K562 (cell line): Measurements from ENCODE around the gene KLHDC10. TPM values are rescaled to one million over a fixed set of nuclear protein-coding genes. Genes with fewer than 3 reads are reported as not detected.

Experiments used
- BRF1 ChIP-seq: IDR thresholded peaks from 3 replicates; pipeline ENCODE4 v1.6.1; 2011; ENCODE audit warnings: borderline replicate concordance, mild to moderate bottlenecking; ENCODE audit not compliant: insufficient read length; ENCODE audit errors: extremely low read depth
- CHD1 ChIP-seq: fragments of 200-600 bp; sonication (generic); IDR thresholded peaks from one replicate; pipeline ENCODE4 v1.6.1; 2012; ENCODE audit warnings: mild to moderate bottlenecking, moderate library complexity, low read length, inconsistent platforms
- CREM ChIP-seq: IDR thresholded peaks from 2 replicates; pipeline ENCODE4 v1.6.1; 2014; ENCODE audit warnings: antibody characterized with exemption, low read depth
- DMBX1 ChIP-seq: fragments of 250-450 bp; sonication (Bioruptor Pico); IDR thresholded peaks from 2 replicates; pipeline ENCODE4 v1.8.0; 2022; ENCODE audit warnings: inconsistent platforms, mild to moderate bottlenecking, moderate library complexity, borderline replicate concordance
- ESRRA ChIP-seq: fragments of 450-650 bp; IDR thresholded peaks from 2 replicates; pipeline ENCODE4 v1.6.1; 2014; ENCODE audit warnings: low read depth, mild to moderate bottlenecking, moderate library complexity, borderline replicate concordance
- GATAD2A ChIP-seq: fragments of 450-650 bp; IDR thresholded peaks from 2 replicates; pipeline ENCODE4 v1.6.1; 2017
- HNRNPK ChIP-seq: fragments of 200-400 bp; formaldehyde crosslinking; IDR thresholded peaks from one replicate; pipeline ENCODE4 v1.6.1; 2018; ENCODE audit warnings: mild to moderate bottlenecking, low read depth, low read length; ENCODE audit not compliant: poor library complexity, severe bottlenecking
- HNRNPL ChIP-seq: fragments of 200-400 bp; formaldehyde crosslinking; IDR thresholded peaks from 2 replicates; pipeline ENCODE4 v1.6.1; 2017; ENCODE audit warnings: low read depth, mild to moderate bottlenecking, low read length
- JUNB ChIP-seq: fragments of 450-650 bp; formaldehyde crosslinking; conservative IDR thresholded peaks from 2 replicates; pipeline ENCODE4 v1.4.0; 2020; ENCODE audit warnings: mild to moderate bottlenecking
- KDM1A ChIP-seq, 2 experiments: fragments of 450-650 bp; IDR thresholded peaks; 2 replicates each; pipeline ENCODE4 v1.6.1; 2016; ENCODE audit warnings: mild to moderate bottlenecking in 2 of 2
- LEF1 ChIP-seq: fragments of 450-650 bp; IDR thresholded peaks from 2 replicates; pipeline ENCODE4 v1.6.1; 2016; ENCODE audit warnings: mild to moderate bottlenecking
- NFIX ChIP-seq: fragments of 250-450 bp; sonication (Bioruptor Pico); IDR thresholded peaks from 2 replicates; pipeline ENCODE4 v1.4.0; 2020; ENCODE audit warnings: low read depth, mild to moderate bottlenecking, moderate library complexity
- NONO ChIP-seq, 2 experiments: fragments of 200-400 bp in 1 of 2; fragments of 450-650 bp in 1 of 2; formaldehyde crosslinking in 1 of 2; IDR thresholded peaks; 2 replicates each; pipeline ENCODE4 v1.6.1; 2017; ENCODE audit warnings: low read depth in 2 of 2, mild to moderate bottlenecking in 2 of 2, moderate library complexity in 2 of 2, low read length in 1 of 2
- NR2C1 ChIP-seq, 2 experiments: fragments of 450-650 bp; IDR thresholded peaks; 2 replicates each; pipeline ENCODE4 v1.6.1; 2017; ENCODE audit warnings: mild to moderate bottlenecking in 2 of 2, antibody characterized with exemption in 1 of 2, inconsistent platforms in 1 of 2, missing compliant biosample characterization in 1 of 2, missing genetic modification characterization in 1 of 2
- PCBP2 ChIP-seq: fragments of 200-400 bp; formaldehyde crosslinking; IDR thresholded peaks from 2 replicates; pipeline ENCODE4 v1.6.1; 2018; ENCODE audit warnings: low read length, low read depth, mild to moderate bottlenecking, moderate library complexity; ENCODE audit not compliant: poor library complexity, severe bottlenecking
- POLR3A ChIP-seq: IDR thresholded peaks from 2 replicates; pipeline ENCODE4 v1.6.1; 2011; ENCODE audit warnings: borderline replicate concordance, mild to moderate bottlenecking, moderate library complexity; ENCODE audit not compliant: insufficient read length, insufficient read depth; ENCODE audit errors: extremely low read depth
- RBM22 ChIP-seq: fragments of 200-400 bp; formaldehyde crosslinking; IDR thresholded peaks from 2 replicates; pipeline ENCODE4 v1.6.1; 2018; ENCODE audit warnings: low read length, low read depth; ENCODE audit not compliant: poor library complexity, severe bottlenecking
- RBM39 ChIP-seq: fragments of 200-400 bp; formaldehyde crosslinking; optimal IDR thresholded peaks from 2 replicates; pipeline ENCODE3; 2018; ENCODE audit warnings: low read depth, low read length
- SMARCA5 ChIP-seq: fragments of 450-650 bp; IDR thresholded peaks from 2 replicates; pipeline ENCODE4 v1.6.1; 2016
- THRAP3 ChIP-seq: fragments of 450-650 bp; IDR thresholded peaks from 2 replicates; pipeline ENCODE4 v1.6.1; 2016; ENCODE audit warnings: mild to moderate bottlenecking, inconsistent platforms, borderline replicate concordance
- ZBTB34 ChIP-seq: fragments of 250-450 bp; sonication (Bioruptor Pico); IDR thresholded peaks from 2 replicates; pipeline ENCODE4 v1.8.0; 2021; ENCODE audit warnings: mild to moderate bottlenecking, moderate library complexity
- ZKSCAN8 ChIP-seq: fragments of 200-800 bp; sonication (Bioruptor generic); IDR thresholded peaks from 2 replicates; pipeline ENCODE4 v1.6.1; 2016; ENCODE audit warnings: missing genetic modification characterization, missing compliant biosample characterization
- ZNF24 ChIP-seq: fragments of 450-650 bp; IDR thresholded peaks from 2 replicates; pipeline ENCODE4 v1.6.1; 2016
- ZNF785 ChIP-seq: fragments of 250-450 bp; sonication (Bioruptor Pico); IDR thresholded peaks from 2 replicates; pipeline ENCODE4 v1.4.0; 2020; ENCODE audit warnings: mild to moderate bottlenecking
- polyA plus RNA-seq, 8 experiments: library from polyadenylated mRNA; depleted of rRNA in 4 of 8; stranded (reverse) in 5 of 8; unstranded in 3 of 8; fragments of >200 nt; fragmentation: Nextera tagmentation in 2 of 8; fragmentation: Illumina TruSeq in 1 of 8; extraction: Ambion mirVana in 2 of 8; extraction: Trizol in 1 of 8; gene quantifications; 2 replicates each; pipeline versions ENCODE4 v1.2.1 to v1.2.3, GENCODE V29; 2011 to 2014; ENCODE audit warnings: inconsistent platforms in 1 of 8, missing spikeins in 1 of 8
- total RNA-seq, 7 experiments: library from RNA; depleted of rRNA in 6 of 7; stranded (reverse); fragments of >200 nt in 6 of 7; fragmentation: Illumina TruSeq in 2 of 7; extraction: Trizol in 2 of 7; gene quantifications; 2 replicates each; pipeline versions ENCODE4 v1.2.1 to v1.2.3, GENCODE V29; 2011 to 2021; ENCODE audit warnings: low replicate concordance in 1 of 7
- TF ChIP-seq, protein P1 (sequence below): fragments of 250-450 bp; sonication (Bioruptor Pico); IDR thresholded peaks from 2 replicates; pipeline ENCODE4 v1.5.1; 2021; ENCODE audit warnings: mild to moderate bottlenecking

Gene KLHDC10
- total and polyA plus RNA-seq, 9 of the 15 experiments (the other 6 are each of a cell fraction or from before 2014, with no cell fraction given), result 9.8 to 80.5 (median 31.4) TPM

DNA sequence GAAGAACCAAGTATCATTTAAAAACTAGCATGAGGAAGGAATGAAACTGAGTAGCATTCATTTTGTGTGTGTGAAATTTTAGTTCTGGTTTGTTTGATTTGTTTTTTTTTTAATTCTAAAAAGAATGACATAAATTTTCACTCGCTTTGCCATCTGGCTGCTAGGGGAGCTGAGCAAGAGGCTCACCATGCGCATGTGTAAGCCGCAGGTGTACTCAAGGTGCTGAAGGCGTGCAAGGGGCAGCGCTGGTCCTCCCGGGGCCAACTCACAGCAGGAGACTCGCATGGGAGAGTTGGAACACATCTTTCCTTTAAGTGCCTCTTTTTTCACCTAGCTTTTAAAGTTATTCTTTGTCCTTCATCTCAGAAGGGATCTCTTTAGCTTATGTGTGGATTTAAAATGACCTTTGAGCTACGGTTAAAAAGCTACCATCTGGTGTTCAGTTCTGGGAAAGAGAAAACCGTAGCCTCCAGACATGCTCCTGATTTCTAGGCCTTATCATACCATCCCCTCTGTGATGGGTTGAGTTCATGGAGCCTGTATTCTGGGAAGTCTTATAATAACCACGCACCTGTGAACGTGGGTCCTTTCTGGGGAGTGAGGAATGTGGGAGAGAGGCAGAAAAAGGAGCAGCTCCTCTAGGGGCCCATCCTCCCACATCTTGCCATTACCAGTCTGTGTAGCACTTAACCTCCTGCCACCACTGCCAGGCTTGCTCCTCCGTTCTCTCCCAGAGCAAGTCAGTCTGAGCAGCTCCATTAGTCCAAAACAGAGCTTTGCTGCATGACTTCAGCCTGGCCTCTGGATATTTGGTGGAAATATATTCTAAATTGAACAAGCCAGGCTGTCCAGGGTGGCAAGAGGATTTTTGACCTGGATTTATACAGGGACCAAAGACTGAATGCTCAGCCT lies 61.9 kb downstream of the KLHDC10 start (continued):
- TF ChIP-seq POLR3A (no peak), LEF1 (no peak; the same call in 1 of the 2 replicates), JUNB (CRISPR knock-in tag) (no peak), NONO (IDR thresholded peaks at IDR 0.05; ENCODE audit: low read depth in 2 of 2, low read length in 1 of 2) (no peak), KDM1A (IDR thresholded peaks at IDR 0.05) (peak; percentile 94 to 98), NR2C1 (IDR thresholded peaks at IDR 0.05) (no peak), NR2C1 (tag; IDR thresholded peaks at IDR 0.05) (peak; percentile 32), DMBX1 (peak; percentile 84), BRF1 (no peak), CHD1 (peak; percentile 90), SMARCA5 (no peak), ESRRA (0 out of 2 replicates have a peak, but pooled peaks have one; percentile 40), CREM (no peak), RBM22 (no peak), THRAP3 (no peak), RBM39 (no peak), ZBTB34 (CRISPR knock-in tag) (no peak), ZKSCAN8 (CRISPR knock-in tag) (no peak), HNRNPK (no peak), PCBP2 (no peak), NFIX (no peak), HNRNPL (no peak), ZNF785 (CRISPR knock-in tag) (no peak), ZNF24 (no peak; the same call in 1 of the 2 replicates), GATAD2A (0 out of 2 replicates have a peak, but pooled peaks have one; percentile 20)
- TF ChIP-seq, protein P1, sequence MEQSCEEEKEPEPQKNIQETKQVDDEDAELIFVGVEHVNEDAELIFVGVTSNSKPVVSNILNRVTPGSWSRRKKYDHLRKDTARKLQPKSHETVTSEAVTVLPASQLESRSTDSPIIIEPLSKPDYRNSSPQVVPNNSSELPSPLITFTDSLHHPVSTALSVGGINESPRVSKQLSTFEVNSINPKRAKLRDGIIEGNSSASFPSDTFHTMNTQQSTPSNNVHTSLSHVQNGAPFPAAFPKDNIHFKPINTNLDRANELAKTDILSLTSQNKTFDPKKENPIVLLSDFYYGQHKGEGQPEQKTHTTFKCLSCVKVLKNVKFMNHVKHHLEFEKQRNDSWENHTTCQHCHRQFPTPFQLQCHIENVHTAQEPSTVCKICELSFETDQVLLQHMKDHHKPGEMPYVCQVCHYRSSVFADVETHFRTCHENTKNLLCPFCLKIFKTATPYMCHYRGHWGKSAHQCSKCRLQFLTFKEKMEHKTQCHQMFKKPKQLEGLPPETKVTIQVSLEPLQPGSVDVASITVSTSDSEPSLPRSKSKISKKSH (CRISPR knock-in tag), result no peak
